Neural progenitor cell (in vitro differentiated cells): ENCODE results near the gene CKMT2.

Experiments used
- EZH2 ChIP-seq: fragments of 200-600 bp; sonication (generic); IDR thresholded peaks from 2 replicates; pipeline ENCODE4 v1.6.1; 2017; ENCODE audit warnings: antibody characterized with exemption, mild to moderate bottlenecking, moderate library complexity
- TF ChIP-seq, protein P1 (sequence below): fragments of 200-600 bp; sonication (generic); IDR thresholded peaks from 2 replicates; pipeline ENCODE4 v1.5.1; 2017; ENCODE audit warnings: antibody characterized with exemption, mild to moderate bottlenecking

DNA sequence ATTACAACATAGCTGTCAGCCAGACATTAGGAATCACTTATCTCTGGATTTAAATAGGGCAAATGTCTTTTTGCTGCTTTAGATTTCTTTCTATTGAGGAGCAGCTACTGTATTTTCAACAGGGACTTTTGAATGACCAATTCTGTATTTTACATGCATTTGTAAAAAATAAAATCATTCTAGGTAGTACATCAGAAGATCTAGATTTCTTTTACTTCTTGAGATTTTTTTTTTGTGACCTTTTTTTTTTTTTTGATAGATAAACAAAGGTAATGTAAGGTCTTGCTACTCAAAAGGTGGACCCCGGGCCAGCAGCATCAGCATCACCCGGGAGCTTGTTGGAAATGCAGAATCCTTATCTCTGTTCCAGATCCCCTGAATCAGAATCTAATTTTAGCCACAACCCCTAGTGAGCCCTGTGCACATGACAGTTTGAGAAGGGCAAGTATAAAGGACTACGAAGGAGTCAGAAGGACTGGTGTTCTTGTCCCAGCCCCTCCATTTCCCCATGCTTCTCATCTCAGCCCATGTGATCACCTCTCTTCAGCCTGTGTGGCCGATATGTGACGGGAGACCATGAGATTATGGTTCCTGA lies 37.7 kb upstream of the CKMT2 start:
- no peak for TF ChIP-seq EZH2
- TF ChIP-seq, protein P1, sequence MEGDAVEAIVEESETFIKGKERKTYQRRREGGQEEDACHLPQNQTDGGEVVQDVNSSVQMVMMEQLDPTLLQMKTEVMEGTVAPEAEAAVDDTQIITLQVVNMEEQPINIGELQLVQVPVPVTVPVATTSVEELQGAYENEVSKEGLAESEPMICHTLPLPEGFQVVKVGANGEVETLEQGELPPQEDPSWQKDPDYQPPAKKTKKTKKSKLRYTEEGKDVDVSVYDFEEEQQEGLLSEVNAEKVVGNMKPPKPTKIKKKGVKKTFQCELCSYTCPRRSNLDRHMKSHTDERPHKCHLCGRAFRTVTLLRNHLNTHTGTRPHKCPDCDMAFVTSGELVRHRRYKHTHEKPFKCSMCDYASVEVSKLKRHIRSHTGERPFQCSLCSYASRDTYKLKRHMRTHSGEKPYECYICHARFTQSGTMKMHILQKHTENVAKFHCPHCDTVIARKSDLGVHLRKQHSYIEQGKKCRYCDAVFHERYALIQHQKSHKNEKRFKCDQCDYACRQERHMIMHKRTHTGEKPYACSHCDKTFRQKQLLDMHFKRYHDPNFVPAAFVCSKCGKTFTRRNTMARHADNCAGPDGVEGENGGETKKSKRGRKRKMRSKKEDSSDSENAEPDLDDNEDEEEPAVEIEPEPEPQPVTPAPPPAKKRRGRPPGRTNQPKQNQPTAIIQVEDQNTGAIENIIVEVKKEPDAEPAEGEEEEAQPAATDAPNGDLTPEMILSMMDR = no peak
